HepG2 (cell line): ENCODE data around the gene CRIP1. TPM values are rescaled to one million over a fixed set of nuclear protein-coding genes. Genes with fewer than 3 reads are reported as not detected.

ENCODE experiments used
- FOSL1 ChIP-seq: sonication (generic); formaldehyde crosslinking; IDR thresholded peaks from 2 replicates; pipeline ENCODE4 v1.9.0; 2021; ENCODE audit warnings: missing genetic modification reagents, borderline replicate concordance
- GTF3A ChIP-seq: sonication (generic); formaldehyde crosslinking; conservative IDR thresholded peaks from 2 replicates; pipeline ENCODE4 v1.4.0; 2020; ENCODE audit warnings: mild to moderate bottlenecking, missing genetic modification reagents
- GZF1 ChIP-seq: sonication (generic); formaldehyde crosslinking; IDR thresholded peaks from 2 replicates; pipeline ENCODE4 v1.5.1; 2020; ENCODE audit warnings: mild to moderate bottlenecking, missing genetic modification reagents
- HIC2 ChIP-seq: sonication (generic); formaldehyde crosslinking; IDR thresholded peaks from 2 replicates; pipeline ENCODE4 v1.9.0; 2022; ENCODE audit warnings: low read depth, missing genetic modification reagents
- HOXA5 ChIP-seq: sonication (generic); formaldehyde crosslinking; IDR thresholded peaks from 2 replicates; pipeline ENCODE4 v1.4.0; 2020; ENCODE audit warnings: missing genetic modification reagents
- MAFK ChIP-seq, 2 experiments: IDR thresholded peaks in 1 of 2; conservative IDR thresholded peaks in 1 of 2; 2 replicates each; pipeline ENCODE4 v1.6.1; 2011; ENCODE audit warnings: improper control_type of control experiment in 2 of 2, low read length in 2 of 2
- MYC ChIP-seq: sonication (generic); formaldehyde crosslinking; IDR thresholded peaks from 2 replicates; pipeline ENCODE4 v1.9.0; 2021; ENCODE audit warnings: missing genetic modification reagents, borderline replicate concordance
- NPAS2 ChIP-seq: sonication (generic); formaldehyde crosslinking; IDR thresholded peaks from 2 replicates; pipeline ENCODE4 v1.8.0; 2022; ENCODE audit warnings: mild to moderate bottlenecking, missing genetic modification reagents, borderline replicate concordance
- POLR2G ChIP-seq: fragments of 200-400 bp; formaldehyde crosslinking; IDR thresholded peaks from 2 replicates; pipeline ENCODE4 v1.6.1; 2018; ENCODE audit warnings: mild to moderate bottlenecking, low read depth, low read length, moderate library complexity
- TCF12 ChIP-seq, 2 experiments: fragments of 450-650 bp in 1 of 2; sonication (generic) in 1 of 2; formaldehyde crosslinking in 1 of 2; IDR thresholded peaks; 2 replicates each; pipeline versions ENCODE4 v1.6.1 to v1.8.0; 2017 to 2022; ENCODE audit warnings: antibody characterized with exemption in 1 of 2, mild to moderate bottlenecking in 1 of 2, missing genetic modification reagents in 1 of 2, moderate library complexity in 1 of 2
- ZEB1 ChIP-seq: IDR thresholded peaks from 2 replicates; pipeline ENCODE4 v1.6.1; 2012; ENCODE audit warnings: mild to moderate bottlenecking, low read depth, inconsistent platforms; ENCODE audit not compliant: insufficient replicate concordance
- ZHX2 ChIP-seq, 2 experiments: sonication (generic) in 1 of 2; formaldehyde crosslinking in 1 of 2; IDR thresholded peaks; 2 replicates each; pipeline versions ENCODE4 v1.6.1 to v1.9.0; 2014 to 2022; ENCODE audit warnings: antibody characterized with exemption in 1 of 2, borderline replicate concordance in 1 of 2, inconsistent platforms in 1 of 2, low read depth in 1 of 2, missing genetic modification reagents in 1 of 2
- ZNF362 ChIP-seq: sonication (generic); formaldehyde crosslinking; IDR thresholded peaks from 2 replicates; pipeline ENCODE4 v1.4.0; 2020; ENCODE audit warnings: missing genetic modification reagents, mild to moderate bottlenecking, borderline replicate concordance
- polyA plus RNA-seq, 8 experiments: library from polyadenylated mRNA; depleted of rRNA in 3 of 8; stranded (reverse) in 7 of 8; unstranded in 1 of 8; fragments of >200 nt; fragmentation: Illumina TruSeq in 4 of 8; extraction: Trizol in 4 of 8; gene quantifications; 2 replicates each; pipeline versions ENCODE4 v1.2.1 to v1.2.3, GENCODE V29; 2011 to 2016; ENCODE audit warnings: low read depth in 4 of 8, missing spikeins in 1 of 8, mixed read lengths in 1 of 8; ENCODE audit not compliant: insufficient read depth in 1 of 8
- total RNA-seq, 5 experiments: library from RNA; depleted of rRNA; stranded (reverse); fragments of >200 nt; fragmentation: Illumina TruSeq; extraction: Trizol; gene quantifications; 2 replicates each; pipeline ENCODE4 v1.2.3, GENCODE V29; 2016; ENCODE audit warnings: low read depth in 1 of 5

Gene CRIP1
- total and polyA plus RNA-seq, 2 of the 13 experiments (the other 11 are each of a cell fraction or from before 2014, with no cell fraction given): 53.9 to 59.5 TPM

GRCh38 chr14:105499256-105500035, 12.8 kb downstream of the CRIP1 start (continued):
- no peak for TF ChIP-seq ZHX2 (IDR thresholded peaks at IDR 0.05; ENCODE audit: low read depth)
- TF ChIP-seq ZHX2 (CRISPR knock-in tag; IDR thresholded peaks at IDR 0.05; ENCODE audit: borderline replicate concordance): no peak
- TF ChIP-seq GTF3A: no peak
- TF ChIP-seq ZEB1: no peak
- peak; percentile 94 for TF ChIP-seq MYC
- no peak for TF ChIP-seq ZNF362 (CRISPR knock-in tag)
- TF ChIP-seq NPAS2: no peak
- no peak; the same call in 1 of the 2 replicates for TF ChIP-seq HOXA5 (CRISPR knock-in tag)
- no peak for TF ChIP-seq FOSL1 (CRISPR knock-in tag)
- no peak for TF ChIP-seq MAFK (conservative IDR thresholded peaks at IDR 0.05 in 1 of 2, IDR thresholded peaks at IDR 0.05 in 1 of 2; ENCODE audit: low read length in 2 of 2)
- no peak for TF ChIP-seq TCF12 (IDR thresholded peaks at IDR 0.05)
- TF ChIP-seq TCF12 (CRISPR knock-in tag; IDR thresholded peaks at IDR 0.05): peak; percentile 98
- peak; percentile 86 for TF ChIP-seq HIC2 (CRISPR knock-in tag)
- no peak for TF ChIP-seq GZF1
- TF ChIP-seq POLR2G: peak; percentile 84
